ENCODE data around the gene MPP1. TPM values are rescaled to one million over a fixed set of nuclear protein-coding genes. Genes with fewer than 3 reads are reported as not detected.

Gene MPP1
- total RNA-seq, result 100 to 1,000 TPM in 1 of 2 donors, 10 to 100 TPM in 1; 44.9 to 125 TPM
- 10 to 100 TPM; 41.7 to 52.3 (median 44.6) TPM for polyA plus RNA-seq (ENCODE audit: insufficient read length in 6 of 6)
- long read RNA-seq, donor 1, transcript MPP1-202 (12 exons, 2,042 nt), result major isoform, 18 of 35 reads
- long read RNA-seq, donor 1, partial matches to known transcripts, result 13 of 35 reads
- long read RNA-seq, donor 1, other reads (novel, unspliced or antisense), result 0 of 35 reads
- long read RNA-seq, donor 2, transcript MPP1-202 (12 exons, 2,042 nt), result major isoform, 11 of 19 reads
- long read RNA-seq, donor 2, partial matches to known transcripts, result 5 of 19 reads
- long read RNA-seq, donor 2, other reads (novel, unspliced or antisense), result 0 of 19 reads
- long read RNA-seq, donor 3, transcript MPP1-202 (12 exons, 2,042 nt), result major isoform, 6 of 12 reads
- long read RNA-seq, donor 3, partial matches to known transcripts, result 5 of 12 reads
- long read RNA-seq, donor 3, other reads (novel, unspliced or antisense), result 0 of 12 reads
- long read RNA-seq, donor 4, transcript MPP1-202 (12 exons, 2,042 nt), result major isoform, 29 of 37 reads
- long read RNA-seq, donor 4, partial matches to known transcripts, result 3 of 37 reads
- long read RNA-seq, donor 4, other reads (novel, unspliced or antisense), result 4 of 37 reads
- long read RNA-seq, donor 5, transcript MPP1-202 (12 exons, 2,042 nt), result major isoform, 8 of 15 reads
- long read RNA-seq, donor 5, partial matches to known transcripts, result 5 of 15 reads
- long read RNA-seq, donor 5, other reads (novel, unspliced or antisense), result 0 of 15 reads
- long read RNA-seq, donor 6, transcript MPP1-202 (12 exons, 2,042 nt), result major isoform, 5 of 13 reads
- long read RNA-seq, donor 6, partial matches to known transcripts, result 7 of 13 reads
- long read RNA-seq, donor 6, other reads (novel, unspliced or antisense), result 0 of 13 reads
- long read RNA-seq, donor 7, partial matches to known transcripts, result 0 of 5 reads
- long read RNA-seq, donor 7, other reads (novel, unspliced or antisense), result 0 of 5 reads
- long read RNA-seq, donor 8, transcript MPP1-202 (12 exons, 2,042 nt), result major isoform, 7 of 13 reads
- long read RNA-seq, donor 8, partial matches to known transcripts, result 5 of 13 reads
- long read RNA-seq, donor 8, other reads (novel, unspliced or antisense), result 0 of 13 reads
- long read RNA-seq, donor 9, result 0 reads
- long read RNA-seq, donor 10, transcript MPP1-202 (12 exons, 2,042 nt), result major isoform, 87 of 103 reads
- long read RNA-seq, donor 10, partial matches to known transcripts, result 4 of 103 reads
- long read RNA-seq, donor 10, other reads (novel, unspliced or antisense), result 9 of 103 reads
- long read RNA-seq, donor 11, transcript MPP1-202 (12 exons, 2,042 nt), result major isoform, 14 of 33 reads
- long read RNA-seq, donor 11, transcript MPP1-216 (3 exons, 2,378 nt), result minor isoform, 5 of 33 reads
- long read RNA-seq, donor 11, partial matches to known transcripts, result 11 of 33 reads
- long read RNA-seq, donor 11, other reads (novel, unspliced or antisense), result 0 of 33 reads
- long read RNA-seq, donor 12, partial matches to known transcripts, result 10 of 16 reads
- long read RNA-seq, donor 12, other reads (novel, unspliced or antisense), result 0 of 16 reads

GRCh38 chrX:154804957-154805695, at the start of gene MPP1:
MPP1 (minus strand) TSS chrX:154805485; CDS start chrX:154805373, 112 bp downstream.
- ATAC-seq, result peak; percentile 99
- intact Hi-C loops (cut with DNase I), result no loop called here
- Histone ChIP-seq H3K27ac (peak within 1 kb of the TSS; percentile 34 to 90), H3K4me3 (peak within 1 kb of the TSS; percentile 52 to 67), H3K9me3 (no peaks in the 10 kb centered on the region), H3K27me3 (no peaks in the 10 kb centered on the region), H3K4me1 (peaks cover 0 to 14% of the 10 kb centered on the region in 2 donors), H3K36me3 (no peaks in the 10 kb centered on the region)
- peak; percentile 66 to 93 (median 84) for DNase-seq
- no peak for TF ChIP-seq CTCF (IDR thresholded peaks at IDR 0.05)

- Histone ChIP-seq H3K4me3 (no peak overlapping the region), H3K27ac (no peak overlapping the region), H3K4me1 (no peaks in the 10 kb centered on the region), H3K9me3 (no peaks in the 10 kb centered on the region), H3K36me3 (no peaks in the 10 kb centered on the region), H3K27me3 (no peaks in the 10 kb centered on the region)
- ATAC-seq (no peak), DNase-seq (no peak)
- intact Hi-C loops (cut with DNase I), result no loop called here
- TF ChIP-seq CTCF (IDR thresholded peaks at IDR 0.05), result no peak
Measured at GRCh38 chrX:154850957-154851611, 45.8 kb upstream of the MPP1 start.

- Histone ChIP-seq H3K9me3 (no peaks in the 10 kb centered on the region), H3K27me3 (no peaks in the 10 kb centered on the region), H3K4me3 (no peak overlapping the region), H3K4me1 (no peaks in the 10 kb centered on the region), H3K36me3 (no peaks in the 10 kb centered on the region), H3K27ac (no peak overlapping the region)
- intact Hi-C loops (cut with DNase I), result no loop called here
- peak in 2 of 4 donors; percentile 1 to 39 for DNase-seq
- ATAC-seq, result peak; percentile 65
- peak; percentile 20 to 26 for TF ChIP-seq CTCF (IDR thresholded peaks at IDR 0.05)
Measured at GRCh38 chrX:154840856-154841255, 35.6 kb upstream of the MPP1 start.

- no peak for DNase-seq
- Histone ChIP-seq H3K27ac (no peak overlapping the region), H3K27me3 (no peaks in the 10 kb centered on the region), H3K36me3 (no peaks in the 10 kb centered on the region), H3K9me3 (no peaks in the 10 kb centered on the region), H3K4me3 (no peak overlapping the region), H3K4me1 (no peaks in the 10 kb centered on the region)
- no peak for TF ChIP-seq CTCF (IDR thresholded peaks at IDR 0.05)
- no peak for ATAC-seq
- intact Hi-C loops (cut with DNase I), result loop anchor here in 1 of 2 donors (5.0 kb wide), 1 partner anchor 49 kb away; no protein-coding TSS in a partner anchor
Measured at GRCh38 chrX:154836163-154836562, 30.9 kb upstream of the MPP1 start.

All from left lung (tissue), 14 donors.